Right lobe of liver (tissue), 6 donors: Measurements from ENCODE around the gene PROC. TPM values are rescaled to one million over a fixed set of nuclear protein-coding genes. Genes with fewer than 3 reads are reported as not detected.

Experiments
- ATAC-seq, 4 donors: fragments of 200-7000 bp; cut with Tn5 transposase; one replicate each; pipeline ENCODE4 v1.9.1; 2020; ENCODE audit warnings: mild to moderate bottlenecking in 4 of 4, moderate library complexity in 4 of 4
- DNase-seq, 3 donors: peaks; one replicate each; pipeline ENCODE4 v3.0.0-alpha.2; 2020
- H3K27ac ChIP-seq, 3 donors: fragments of 200-600 bp; one replicate each; pipeline ENCODE4 v1.8.0; 2022
- H3K27me3 ChIP-seq, 2 donors: fragments of 200-600 bp; one replicate each; pipeline ENCODE4 v1.8.0; 2022
- H3K36me3 ChIP-seq, 4 donors: fragments of 200-600 bp; sonication (generic) in 1 of 4; one replicate each; pipeline versions ENCODE4 v1.5.1 to v1.8.0; 2017 to 2022; ENCODE audit warnings: control low read depth in 1 of 4
- H3K4me1 ChIP-seq, 4 donors: fragments of 200-600 bp; sonication (generic) in 1 of 4; one replicate each; pipeline versions ENCODE4 v1.5.1 to v1.8.0; 2017 to 2022; ENCODE audit warnings: control low read depth in 1 of 4
- H3K4me3 ChIP-seq, 3 donors: fragments of 200-600 bp; one replicate each; pipeline ENCODE4 v1.8.0; 2022
- H3K9me3 ChIP-seq, 4 donors: fragments of 200-600 bp; sonication (generic) in 1 of 4; one replicate each; pipeline versions ENCODE4 v1.5.1 to v1.8.0; 2017 to 2022; ENCODE audit warnings: control low read depth in 1 of 4
- CTCF ChIP-seq, 4 donors: fragments of 200-600 bp in 3 of 4; fragments of 450-650 bp in 1 of 4; IDR thresholded peaks; one replicate each; pipeline versions ENCODE4 v1.5.1 to v1.8.0; 2016 to 2022; ENCODE audit warnings: antibody characterized with exemption in 4 of 4, mild to moderate bottlenecking in 2 of 4
- POLR2A ChIP-seq: fragments of 450-650 bp; IDR thresholded peaks from one replicate; pipeline ENCODE4 v1.6.1; 2017; ENCODE audit warnings: antibody characterized with exemption, mild to moderate bottlenecking
- WGBS: methylation state at CpG from one replicate; pipeline ENCODE4 v1.1.6; 2018; ENCODE audit warnings: low coverage, low lambda C conversion rate; ENCODE audit not compliant: insufficient coverage; ENCODE audit errors: missing lambda C conversion rate; 5-methylcytosine and 5-hydroxymethylcytosine counted together
- intact Hi-C, 2 donors: fragments of 100-400 bp; cut with DNase I; formaldehyde crosslinking; loops; one replicate each; pipeline versions ENCODE4 v1.11.2 to v1.14.1; 2022
- total RNA-seq, 6 experiments: library from RNA; depleted of rRNA in 2 of 6; stranded (reverse); fragments of >200 nt in 2 of 6; fragmentation: NEBNext Ultra II Directional in 3 of 6; extraction: Animal tissue kit (Norgen Biotek cat#: 25700) in 3 of 6; gene quantifications; one replicate each; pipeline versions ENCODE4 v1.1.0 to v1.2.4, GENCODE V29; 2016 to 2023
- donor health status: DM: no; HTN: yes; CAD: no.
- donor health status: DM: no; HTN: no; CAD: no.
- donor health status: DM: no; HTN: no; CAD: no.
- donor health status: DM: no; HTN: yes; CAD: no.
- donor health status: DM: no; HTN: yes; CAD: no.

PROC gene
- total RNA-seq, 6 experiments from 2014 or later: 224 to 447 (median 319) TPM

GRCh38 chr2:127425540-127426490 is 7.6 kb downstream of the PROC start:
- Histone ChIP-seq H3K27me3 (no peaks in the 10 kb centered on the region), H3K4me1 (peaks cover 0 to 7% (median 0%) of the 10 kb centered on the region in 4 donors), H3K36me3 (peaks cover 0 to 33% (median 12%) of the 10 kb centered on the region in 4 donors), H3K4me3 (no peak overlapping the region), H3K9me3 (no peaks in the 10 kb centered on the region), H3K27ac (no peak overlapping the region)
- DNase-seq: no peak
- ATAC-seq: no peak
- WGBS: 95% methylated on average over 9 of the region's 16 CpGs
- intact Hi-C loops: no loop called here
- TF ChIP-seq POLR2A: no peak
- TF ChIP-seq CTCF (IDR thresholded peaks at IDR 0.05): no peak

- no peaks in the 10 kb centered on the region for H3K9me3 ChIP-seq
- WGBS: 86% methylated on average over 4 of the region's 10 CpGs
- TF ChIP-seq CTCF (IDR thresholded peaks at IDR 0.05) (no peak), POLR2A (no peak)
- H3K4me1 ChIP-seq: peaks cover 0 to 4% (median 1%) of the 10 kb centered on the region in 4 donors
- DNase-seq (no peak), ATAC-seq (no peak)
- H3K27ac ChIP-seq: no peak overlapping the region
- intact Hi-C loops: no loop called here
- H3K4me3 ChIP-seq: no peak overlapping the region
- H3K36me3 ChIP-seq: peaks cover 0 to 26% (median 12%) of the 10 kb centered on the region in 4 donors
- no peaks in the 10 kb centered on the region for H3K27me3 ChIP-seq
Observed at GRCh38 chr2:127426501-127427354, 8.5 kb downstream of the PROC start.

- Histone ChIP-seq H3K36me3 (peaks cover 0 to 26% (median 12%) of the 10 kb centered on the region in 4 donors), H3K4me3 (no peak overlapping the region), H3K9me3 (no peaks in the 10 kb centered on the region), H3K4me1 (peaks cover 0 to 10% (median 4%) of the 10 kb centered on the region in 4 donors), H3K27me3 (no peaks in the 10 kb centered on the region), H3K27ac (no peak overlapping the region)
- ATAC-seq (no peak), DNase-seq (no peak)
- TF ChIP-seq POLR2A (no peak), CTCF (IDR thresholded peaks at IDR 0.05) (no peak)
- WGBS: 40% methylated on average over 1 of the region's 7 CpGs
- intact Hi-C loops: no loop called here
Observed at GRCh38 chr2:127427376-127428056, 9.3 kb downstream of the PROC start.
